ENCODE results near the gene FHOD3.

- TF ChIP-seq CREB1 (CRISPR knock-in tag; IDR thresholded peaks at IDR 0.05; ENCODE audit: low read depth) = no peak
- no peak for TF ChIP-seq STAT1 (IDR thresholded peaks at IDR 0.05; ENCODE audit: unreplicated experiment)
- TF ChIP-seq EZH2 (IDR thresholded peaks at IDR 0.05; ENCODE audit: low read depth, unreplicated experiment) = no peak
- TF ChIP-seq, protein P1, sequence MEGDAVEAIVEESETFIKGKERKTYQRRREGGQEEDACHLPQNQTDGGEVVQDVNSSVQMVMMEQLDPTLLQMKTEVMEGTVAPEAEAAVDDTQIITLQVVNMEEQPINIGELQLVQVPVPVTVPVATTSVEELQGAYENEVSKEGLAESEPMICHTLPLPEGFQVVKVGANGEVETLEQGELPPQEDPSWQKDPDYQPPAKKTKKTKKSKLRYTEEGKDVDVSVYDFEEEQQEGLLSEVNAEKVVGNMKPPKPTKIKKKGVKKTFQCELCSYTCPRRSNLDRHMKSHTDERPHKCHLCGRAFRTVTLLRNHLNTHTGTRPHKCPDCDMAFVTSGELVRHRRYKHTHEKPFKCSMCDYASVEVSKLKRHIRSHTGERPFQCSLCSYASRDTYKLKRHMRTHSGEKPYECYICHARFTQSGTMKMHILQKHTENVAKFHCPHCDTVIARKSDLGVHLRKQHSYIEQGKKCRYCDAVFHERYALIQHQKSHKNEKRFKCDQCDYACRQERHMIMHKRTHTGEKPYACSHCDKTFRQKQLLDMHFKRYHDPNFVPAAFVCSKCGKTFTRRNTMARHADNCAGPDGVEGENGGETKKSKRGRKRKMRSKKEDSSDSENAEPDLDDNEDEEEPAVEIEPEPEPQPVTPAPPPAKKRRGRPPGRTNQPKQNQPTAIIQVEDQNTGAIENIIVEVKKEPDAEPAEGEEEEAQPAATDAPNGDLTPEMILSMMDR (conservative IDR thresholded peaks at IDR 0.05; ENCODE audit: low read depth in 2 of 2) = no peak
Measured at GRCh38 chr18:36403896-36404820, 106.6 kb downstream of the FHOD3 start.
